ENCODE measurements around the gene OR7G2. TPM values are rescaled to one million over a fixed set of nuclear protein-coding genes. Genes with fewer than 3 reads are reported as not detected.

OR7G2 gene
- polyA plus RNA-seq (ENCODE audit: insufficient read length in 4 of 4) = under 1 TPM in 1 of 4 donors, not detected in 3; 0.05 TPM

GRCh38 chr19:9107375-9107774 is at the start of gene OR7G2:
Gene OR7G2, minus strand, starts transcription at chr19:9107475. Its CDS starts 4,232 bp downstream, at chr19:9103243.
- no peak for DNase-seq (ENCODE audit: low read depth in 4 of 4, low spot score in 3 of 4)

DNA sequence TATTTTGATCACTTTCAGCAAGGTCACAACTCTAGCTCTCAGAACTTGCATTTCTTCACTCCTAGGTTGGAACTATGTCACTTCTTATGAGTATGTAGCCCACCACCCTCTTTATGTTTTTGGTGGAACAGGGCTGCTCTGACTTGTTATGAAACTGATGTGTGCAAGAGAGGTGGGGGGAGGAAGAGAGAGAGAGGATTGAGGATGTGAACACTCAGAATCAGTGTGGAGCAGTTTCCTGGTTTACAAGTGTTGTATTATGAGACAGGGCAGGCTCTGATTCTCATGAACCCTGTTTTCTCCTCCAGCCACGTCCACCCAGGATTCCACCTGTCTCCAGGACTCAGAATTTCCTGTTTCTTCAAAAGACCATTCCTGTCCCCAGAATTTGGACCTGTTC is 49.0 kb upstream of the OR7G2 start:
- DNase-seq (ENCODE audit: low read depth in 4 of 4, low spot score in 3 of 4) = no peak

DNA sequence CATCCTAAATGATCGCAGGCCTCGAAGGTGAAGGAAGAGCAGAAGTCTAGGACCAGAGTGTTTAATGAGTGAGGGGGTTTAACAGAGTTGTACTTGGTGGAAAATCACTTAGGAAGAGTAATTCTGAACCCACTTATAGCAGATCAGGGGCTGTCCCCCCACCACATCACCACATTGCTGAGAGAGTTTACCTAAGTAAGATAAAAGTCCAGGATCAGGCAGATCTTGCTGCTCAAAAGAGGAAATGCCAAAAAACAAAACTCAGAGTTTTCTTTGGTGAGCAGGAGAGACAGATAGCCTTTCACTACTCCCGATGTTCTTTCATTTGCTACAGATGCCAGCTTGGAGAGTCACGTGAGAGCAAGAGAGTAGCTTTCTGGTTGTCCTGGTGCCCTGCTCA is 48.3 kb upstream of the OR7G2 start:
- DNase-seq (ENCODE audit: low read depth in 4 of 4, low spot score in 3 of 4) = no peak

- no peak for DNase-seq (ENCODE audit: low read depth in 4 of 4, low spot score in 3 of 4)
Observed at GRCh38 chr19:9151367-9151766, 44.1 kb upstream of the OR7G2 start.

GRCh38 chr19:9150650-9151049 is 43.4 kb upstream of the OR7G2 start:
- DNase-seq (ENCODE audit: low read depth in 4 of 4, low spot score in 3 of 4) = no peak

GRCh38 chr19:9149997-9150396 is 42.7 kb upstream of the OR7G2 start:
- no peak for DNase-seq (ENCODE audit: low read depth in 4 of 4, low spot score in 3 of 4)

GRCh38 chr19:9148697-9149096 is 41.4 kb upstream of the OR7G2 start:
- DNase-seq (ENCODE audit: low read depth in 4 of 4, low spot score in 3 of 4) = no peak

- DNase-seq (ENCODE audit: low read depth in 4 of 4, low spot score in 3 of 4) = no peak
Observed at GRCh38 chr19:9146882-9147281, 39.6 kb upstream of the OR7G2 start.

DNA sequence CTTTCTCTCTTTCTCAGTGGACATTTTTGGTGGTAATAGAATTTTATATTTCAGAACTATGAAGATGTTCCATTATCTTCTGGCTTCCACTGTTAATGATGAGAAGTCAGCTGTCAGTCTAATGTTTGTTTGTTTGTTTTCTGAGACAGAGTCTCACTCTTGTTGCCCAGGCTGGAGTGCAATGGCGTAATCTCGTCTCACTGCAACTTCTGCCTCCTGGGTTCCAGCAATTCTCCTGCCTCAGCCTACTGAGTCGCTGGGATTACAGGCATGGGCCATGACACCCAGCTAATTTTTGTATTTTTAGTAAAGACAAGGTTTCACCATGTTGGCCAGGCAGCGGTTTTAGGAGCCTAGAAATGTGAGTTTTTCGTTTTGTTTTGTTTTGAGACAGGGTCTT is 37.6 kb upstream of the OR7G2 start:
- DNase-seq (ENCODE audit: low read depth in 4 of 4, low spot score in 3 of 4) = no peak

GRCh38 chr19:9140159-9140874 is 33.0 kb upstream of the OR7G2 start, which contains the start of gene ZNF317:
Gene ZNF317, plus strand, starts transcription at chr19:9140397. Its CDS starts 15,620 bp downstream, at chr19:9156017.
- peak; percentile 84 to 94 (median 90) for DNase-seq (ENCODE audit: low read depth in 4 of 4, low spot score in 3 of 4)

DNA sequence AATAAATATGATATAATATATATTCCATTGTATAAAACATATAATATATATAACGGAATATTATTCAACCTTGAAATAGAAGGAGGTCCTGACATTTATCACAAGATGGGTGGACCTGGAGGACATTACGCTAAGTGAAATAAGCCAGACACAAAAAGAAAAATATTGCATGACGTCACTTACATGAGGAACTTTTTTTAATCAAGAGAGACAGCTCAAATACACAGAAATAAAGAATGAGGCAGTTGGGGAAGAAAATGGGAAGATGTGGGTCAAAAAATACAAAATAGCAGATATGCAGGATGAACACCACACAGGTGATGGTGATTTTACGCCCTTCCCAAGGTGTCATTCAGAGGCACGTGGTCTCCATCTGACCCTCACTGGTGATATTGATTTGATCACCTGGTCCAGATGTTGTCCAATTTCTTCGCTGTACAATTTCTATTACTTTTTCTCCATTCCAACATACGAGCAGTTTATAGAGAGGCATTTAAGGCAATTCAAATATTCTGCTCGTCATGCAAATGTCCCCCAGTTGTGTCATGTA is 32.4 kb upstream of the OR7G2 start:
- no peak for DNase-seq (ENCODE audit: low read depth in 4 of 4, low spot score in 3 of 4)

DNA sequence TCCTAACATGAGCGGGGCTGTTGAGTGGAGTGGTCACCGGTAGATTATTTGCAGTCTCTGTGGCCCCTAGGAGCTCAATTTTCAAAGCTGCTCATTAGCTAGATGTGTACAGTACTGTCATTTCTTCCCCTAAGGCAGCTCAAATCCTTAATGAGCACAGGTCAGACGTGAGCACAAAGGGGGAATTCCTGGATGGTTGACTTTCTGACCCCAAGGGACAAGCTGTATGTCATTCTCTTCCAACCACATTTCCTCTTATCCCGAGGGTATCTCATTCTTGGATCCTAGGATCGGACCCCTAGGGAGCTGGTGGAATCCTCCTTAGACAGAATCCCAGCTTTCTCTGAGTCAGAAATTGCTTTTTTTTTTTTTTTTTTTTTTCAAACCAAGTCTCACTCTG is 25.1 kb upstream of the OR7G2 start:
- DNase-seq (ENCODE audit: low read depth in 4 of 4, low spot score in 3 of 4) = no peak

GRCh38 chr19:9130965-9131364 is 23.7 kb upstream of the OR7G2 start:
- no peak for DNase-seq (ENCODE audit: low read depth in 4 of 4, low spot score in 3 of 4)

- DNase-seq (ENCODE audit: low read depth in 4 of 4, low spot score in 3 of 4) = no peak
Observed at GRCh38 chr19:9128171-9128570, 20.9 kb upstream of the OR7G2 start.

DNA sequence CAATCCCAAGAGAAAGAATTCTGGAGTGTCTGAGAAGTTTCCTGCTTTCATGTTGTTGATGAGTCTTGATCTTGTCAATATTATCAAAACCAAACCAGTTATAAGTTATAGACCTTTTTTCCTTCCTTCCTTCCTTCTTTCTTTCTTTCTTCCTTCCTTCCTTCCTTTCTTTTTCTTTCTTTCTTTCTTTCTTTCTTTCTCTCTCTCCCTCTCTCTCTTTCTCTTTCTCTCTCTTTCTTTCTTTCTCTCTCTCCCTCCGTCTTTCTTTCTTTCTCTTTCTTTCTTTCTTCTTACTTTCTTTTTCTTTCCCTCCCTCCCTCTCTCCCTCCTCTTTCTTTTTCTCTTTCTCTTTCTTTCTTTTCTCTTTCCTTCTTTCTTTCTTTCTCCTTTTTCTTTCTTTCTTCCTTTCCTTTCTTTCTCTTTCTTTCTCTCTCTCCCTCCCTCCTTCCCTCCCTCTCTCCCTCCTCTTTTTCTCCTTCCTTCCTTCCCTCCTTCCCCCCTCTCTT is 19.7 kb upstream of the OR7G2 start, which contains the start of gene OR7G3:
OR7G3 (minus strand) TSS at position 51 of the 506 bp plus-strand sequence; CDS start at position 51, 0 bp downstream.
- DNase-seq (ENCODE audit: low read depth in 4 of 4, low spot score in 3 of 4) = no peak

GRCh38 chr19:9116547-9116946 is 9.3 kb upstream of the OR7G2 start:
- DNase-seq (ENCODE audit: low read depth in 4 of 4, low spot score in 3 of 4) = no peak

GRCh38 chr19:9115307-9115813 is 8.1 kb upstream of the OR7G2 start, which contains the start of gene OR7G1:
Gene OR7G1, minus strand, starts transcription at chr19:9115763. Its CDS starts 0 bp downstream, at chr19:9115763.
- DNase-seq (ENCODE audit: low read depth in 4 of 4, low spot score in 3 of 4) = no peak

DNA sequence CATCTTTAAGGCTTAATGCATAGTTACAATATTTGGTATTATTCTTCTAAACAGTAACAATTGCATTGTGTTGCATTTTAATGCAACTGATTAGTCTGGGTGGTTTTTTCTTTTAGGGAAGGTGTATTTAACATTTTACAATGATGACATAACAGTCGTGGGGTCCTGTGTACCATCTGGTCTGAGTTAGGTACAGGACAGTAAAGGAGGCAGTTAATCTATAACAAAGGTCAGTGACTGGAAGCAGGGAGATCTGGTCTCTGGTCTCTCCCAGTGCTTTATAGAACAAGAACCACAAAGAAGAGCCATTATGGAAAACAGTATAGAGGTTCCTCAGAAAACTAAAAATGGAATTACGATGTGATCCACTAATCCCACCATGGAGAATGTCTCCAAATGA is 2.7 kb upstream of the OR7G2 start:
- DNase-seq (ENCODE audit: low read depth in 4 of 4, low spot score in 3 of 4) = no peak

GRCh38 chr19:9086761-9087160 is 20.5 kb downstream of the OR7G2 start, which contains the start of gene OR1M1:
Gene OR1M1, plus strand, starts transcription at chr19:9087061. Its CDS starts 6,184 bp downstream, at chr19:9093245.
- no peak for DNase-seq (ENCODE audit: low read depth in 4 of 4, low spot score in 3 of 4)

GRCh38 chr19:9078651-9079050 is 28.6 kb downstream of the OR7G2 start:
- no peak for DNase-seq (ENCODE audit: low read depth in 4 of 4, low spot score in 3 of 4)

DNA sequence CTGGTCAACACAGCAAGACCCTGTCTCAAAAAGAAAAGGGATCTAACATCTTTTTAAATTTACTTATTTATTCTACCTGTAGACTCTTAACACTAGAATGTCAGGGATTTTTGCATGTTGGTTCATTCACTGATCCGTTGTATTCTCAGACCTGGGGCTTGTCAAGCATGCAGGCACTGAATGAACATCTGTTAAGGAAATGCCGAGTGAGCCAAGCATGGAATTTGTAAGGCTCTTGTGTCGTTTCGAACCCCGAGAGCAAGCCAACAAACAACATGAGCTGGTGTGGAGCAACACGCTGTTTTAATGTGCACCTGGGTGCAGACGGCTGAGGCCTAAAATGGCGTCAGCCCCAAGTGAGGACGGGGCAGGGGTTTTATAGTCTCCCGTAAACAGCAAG is 30.4 kb downstream of the OR7G2 start:
- no peak for DNase-seq (ENCODE audit: low read depth in 4 of 4, low spot score in 3 of 4)
